Measurements from ENCODE around the gene EVI2B.

The EVI2B gene

DNA sequence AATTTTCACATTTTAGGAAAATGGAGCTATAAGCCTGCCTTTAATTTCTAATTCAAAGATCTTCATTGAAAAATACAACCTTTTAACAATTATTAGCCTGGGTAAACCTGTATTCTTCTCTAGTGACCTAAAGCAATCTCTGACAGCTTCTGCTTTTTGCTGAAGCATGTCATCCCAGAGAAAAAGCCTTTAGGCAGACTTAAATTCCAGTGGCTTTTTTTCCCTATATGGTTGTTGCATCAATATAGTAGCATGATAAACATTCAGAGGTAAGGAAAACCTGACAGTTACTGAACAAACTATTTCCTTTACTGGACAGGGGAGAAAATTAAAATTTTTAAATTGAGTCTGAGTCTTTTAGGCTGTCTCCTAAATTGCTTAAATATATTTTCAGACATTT lies 15.4 kb upstream of the EVI2B start:
- TF ChIP-seq, protein P1, sequence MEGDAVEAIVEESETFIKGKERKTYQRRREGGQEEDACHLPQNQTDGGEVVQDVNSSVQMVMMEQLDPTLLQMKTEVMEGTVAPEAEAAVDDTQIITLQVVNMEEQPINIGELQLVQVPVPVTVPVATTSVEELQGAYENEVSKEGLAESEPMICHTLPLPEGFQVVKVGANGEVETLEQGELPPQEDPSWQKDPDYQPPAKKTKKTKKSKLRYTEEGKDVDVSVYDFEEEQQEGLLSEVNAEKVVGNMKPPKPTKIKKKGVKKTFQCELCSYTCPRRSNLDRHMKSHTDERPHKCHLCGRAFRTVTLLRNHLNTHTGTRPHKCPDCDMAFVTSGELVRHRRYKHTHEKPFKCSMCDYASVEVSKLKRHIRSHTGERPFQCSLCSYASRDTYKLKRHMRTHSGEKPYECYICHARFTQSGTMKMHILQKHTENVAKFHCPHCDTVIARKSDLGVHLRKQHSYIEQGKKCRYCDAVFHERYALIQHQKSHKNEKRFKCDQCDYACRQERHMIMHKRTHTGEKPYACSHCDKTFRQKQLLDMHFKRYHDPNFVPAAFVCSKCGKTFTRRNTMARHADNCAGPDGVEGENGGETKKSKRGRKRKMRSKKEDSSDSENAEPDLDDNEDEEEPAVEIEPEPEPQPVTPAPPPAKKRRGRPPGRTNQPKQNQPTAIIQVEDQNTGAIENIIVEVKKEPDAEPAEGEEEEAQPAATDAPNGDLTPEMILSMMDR (IDR thresholded peaks at IDR 0.05; ENCODE audit: insufficient read depth, low read depth, low read length, missing control alignments) = no peak
- no peak overlapping the region for H3K4me3 ChIP-seq (ENCODE audit: low read depth, low read length)
- no peak for DNase-seq (ENCODE audit: low read depth)

- TF ChIP-seq, protein P1 (IDR thresholded peaks at IDR 0.05; ENCODE audit: insufficient read depth, low read depth, low read length, missing control alignments) = no peak
- H3K4me3 ChIP-seq (ENCODE audit: low read depth, low read length) = no peak overlapping the region
- DNase-seq (ENCODE audit: low read depth) = no peak
Observed at GRCh38 chr17:31328160-31328535, 14.3 kb upstream of the EVI2B start.

- no peak overlapping the region for H3K4me3 ChIP-seq (ENCODE audit: low read depth, low read length)
- TF ChIP-seq, protein P1 (IDR thresholded peaks at IDR 0.05; ENCODE audit: insufficient read depth, low read depth, low read length, missing control alignments) = no peak
- no peak for DNase-seq (ENCODE audit: low read depth)
Observed at GRCh38 chr17:31327534-31328159, 13.8 kb upstream of the EVI2B start.

DNA sequence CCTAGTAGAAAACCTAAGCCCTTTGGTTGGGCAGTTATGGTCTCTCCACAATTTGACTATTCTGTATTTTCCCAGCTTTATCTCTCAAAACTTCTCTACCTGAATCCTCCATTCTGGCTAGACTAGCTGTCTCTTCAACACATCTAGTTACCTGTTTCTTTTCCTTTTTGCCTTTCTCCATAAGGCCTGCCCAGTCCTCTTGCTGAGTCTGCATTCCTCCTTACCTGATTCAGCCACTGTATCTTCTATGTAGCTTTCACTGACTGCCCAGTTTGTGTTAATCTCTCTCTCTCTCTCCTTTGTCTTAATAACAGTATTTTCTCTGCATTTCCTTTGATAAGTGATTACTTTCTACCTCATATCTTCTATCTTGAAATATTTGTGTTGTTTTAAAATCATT lies 9.7 kb upstream of the EVI2B start:
- TF ChIP-seq, protein P1 (IDR thresholded peaks at IDR 0.05; ENCODE audit: insufficient read depth, low read depth, low read length, missing control alignments) = no peak
- DNase-seq (ENCODE audit: low read depth) = no peak
- no peak overlapping the region for H3K4me3 ChIP-seq (ENCODE audit: low read depth, low read length)

- no peak for DNase-seq (ENCODE audit: low read depth)
- TF ChIP-seq, protein P1 (IDR thresholded peaks at IDR 0.05; ENCODE audit: insufficient read depth, low read depth, low read length, missing control alignments) = no peak
- peak overlapping the region; percentile 85; the same call in 1 of the 2 replicates for H3K4me3 ChIP-seq (ENCODE audit: low read depth, low read length)
Observed at GRCh38 chr17:31321966-31322365, 8.1 kb upstream of the EVI2B start.

- TF ChIP-seq, protein P1 (IDR thresholded peaks at IDR 0.05; ENCODE audit: insufficient read depth, low read depth, low read length, missing control alignments) = no peak
- peak; percentile 84 for DNase-seq (ENCODE audit: low read depth)
- H3K4me3 ChIP-seq (ENCODE audit: low read depth, low read length) = peak within 1 kb of the TSS; percentile 85
Observed at GRCh38 chr17:31321481-31321880, 7.6 kb upstream of the EVI2B start, which contains the start of gene EVI2A. TSS of gene EVI2A (minus strand) at chr17:31321622. CDS start at chr17:31319013, 2,609 bp downstream.

DNA sequence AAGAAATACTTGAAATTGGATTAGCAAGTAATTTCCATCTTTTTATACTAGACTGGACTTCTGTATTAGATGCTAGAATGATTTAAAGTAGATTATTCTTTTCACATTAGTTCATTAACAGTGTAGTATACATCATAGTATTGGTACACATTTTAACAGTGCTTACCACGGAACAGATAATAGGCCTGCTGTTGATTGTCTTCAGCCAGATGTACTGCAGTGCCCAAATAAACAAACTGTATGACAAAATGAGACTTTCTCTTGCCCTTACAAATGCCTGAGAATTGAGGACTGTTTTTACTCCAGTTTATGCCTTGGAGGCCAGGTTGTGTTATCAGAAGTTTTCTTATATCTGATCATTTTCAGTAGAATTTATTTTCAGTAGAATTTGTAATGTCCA lies 6.9 kb upstream of the EVI2B start:
- DNase-seq (ENCODE audit: low read depth) = peak; percentile 33
- TF ChIP-seq, protein P1 (IDR thresholded peaks at IDR 0.05; ENCODE audit: insufficient read depth, low read depth, low read length, missing control alignments) = no peak
- H3K4me3 ChIP-seq (ENCODE audit: low read depth, low read length) = peak overlapping the region; percentile 85
